HepG2 (cell line): ENCODE results near the gene ODC1. TPM values are rescaled to one million over a fixed set of nuclear protein-coding genes. Genes with fewer than 3 reads are reported as not detected.

ENCODE experiments used
- ADNP ChIP-seq: sonication (generic); formaldehyde crosslinking; IDR thresholded peaks from 2 replicates; pipeline ENCODE4 v1.4.0; 2020; ENCODE audit warnings: missing genetic modification reagents
- EP300 ChIP-seq, 3 experiments: sonication (generic) in 1 of 3; formaldehyde crosslinking in 1 of 3; IDR thresholded peaks; 2 replicates each; pipeline versions ENCODE4 v1.5.1 to v1.6.1; 2011 to 2020; ENCODE audit warnings: low read depth in 2 of 3, low read length in 2 of 3, borderline replicate concordance in 1 of 3, improper control_type of control experiment in 1 of 3, mild to moderate bottlenecking in 1 of 3, missing genetic modification reagents in 1 of 3, moderate library complexity in 1 of 3
- ETV5 ChIP-seq: IDR thresholded peaks from 2 replicates; pipeline ENCODE4 v1.6.1; 2018; ENCODE audit warnings: missing biosample characterization, missing genetic modification reagents, inconsistent platforms, borderline replicate concordance
- GPBP1L1 ChIP-seq: sonication (generic); formaldehyde crosslinking; IDR thresholded peaks from 2 replicates; pipeline ENCODE4 v1.5.0; 2020; ENCODE audit warnings: mild to moderate bottlenecking, missing genetic modification reagents
- KLF9 ChIP-seq: IDR thresholded peaks from 2 replicates; pipeline ENCODE4 v1.6.1; 2016; ENCODE audit warnings: low read depth
- MYNN ChIP-seq: sonication (generic); formaldehyde crosslinking; IDR thresholded peaks from 2 replicates; pipeline ENCODE4 v1.4.0; 2020; ENCODE audit warnings: mild to moderate bottlenecking, low read depth, missing genetic modification reagents
- NBN ChIP-seq: fragments of 450-650 bp; conservative IDR thresholded peaks from 2 replicates; pipeline ENCODE4 v1.6.1; 2017
- RARA ChIP-seq: IDR thresholded peaks from 2 replicates; pipeline ENCODE4 v1.6.1; 2016; ENCODE audit warnings: missing genetic modification reagents, missing compliant biosample characterization
- REXO4 ChIP-seq: sonication (generic); formaldehyde crosslinking; IDR thresholded peaks from 2 replicates; pipeline ENCODE4 v1.8.0; 2022; ENCODE audit warnings: missing genetic modification reagents, mild to moderate bottlenecking, borderline replicate concordance
- TEAD2 ChIP-seq: sonication (generic); formaldehyde crosslinking; IDR thresholded peaks from 2 replicates; pipeline ENCODE4 v1.9.0; 2021; ENCODE audit warnings: missing genetic modification reagents
- ZFY ChIP-seq: sonication (generic); formaldehyde crosslinking; IDR thresholded peaks from 2 replicates; pipeline ENCODE4 v1.4.0; 2020; ENCODE audit warnings: missing genetic modification reagents
- ZNF33A ChIP-seq: sonication (generic); formaldehyde crosslinking; IDR thresholded peaks from 2 replicates; pipeline ENCODE4 v1.5.1; 2020; ENCODE audit warnings: missing genetic modification reagents, mild to moderate bottlenecking, moderate library complexity, borderline replicate concordance
- ZNF605 ChIP-seq: sonication (generic); formaldehyde crosslinking; IDR thresholded peaks from 2 replicates; pipeline ENCODE4 v1.8.0; 2022; ENCODE audit warnings: mild to moderate bottlenecking, missing genetic modification reagents
- ZNF773 ChIP-seq: sonication (generic); formaldehyde crosslinking; IDR thresholded peaks from 2 replicates; pipeline ENCODE4 v1.4.0; 2020; ENCODE audit warnings: missing genetic modification reagents, borderline replicate concordance
- ZNF781 ChIP-seq: sonication (generic); formaldehyde crosslinking; IDR thresholded peaks from 2 replicates; pipeline ENCODE4 v1.5.1; 2020; ENCODE audit warnings: borderline replicate concordance, mild to moderate bottlenecking, missing genetic modification reagents; ENCODE audit errors: not compliant biosample characterization
- polyA plus RNA-seq, 8 experiments: library from polyadenylated mRNA; depleted of rRNA in 3 of 8; stranded (reverse) in 7 of 8; unstranded in 1 of 8; fragments of >200 nt; fragmentation: Illumina TruSeq in 4 of 8; extraction: Trizol in 4 of 8; gene quantifications; 2 replicates each; pipeline versions ENCODE4 v1.2.1 to v1.2.3, GENCODE V29; 2011 to 2016; ENCODE audit warnings: low read depth in 4 of 8, missing spikeins in 1 of 8, mixed read lengths in 1 of 8; ENCODE audit not compliant: insufficient read depth in 1 of 8
- total RNA-seq, 5 experiments: library from RNA; depleted of rRNA; stranded (reverse); fragments of >200 nt; fragmentation: Illumina TruSeq; extraction: Trizol; gene quantifications; 2 replicates each; pipeline ENCODE4 v1.2.3, GENCODE V29; 2016; ENCODE audit warnings: low read depth in 1 of 5
- TF ChIP-seq, protein P1 (sequence below): sonication (generic); formaldehyde crosslinking; IDR thresholded peaks from 2 replicates; pipeline ENCODE4 v1.5.0; 2020; ENCODE audit warnings: missing genetic modification reagents, mild to moderate bottlenecking, borderline replicate concordance
- TF ChIP-seq, protein P2 (sequence below): sonication (generic); formaldehyde crosslinking; IDR thresholded peaks from 2 replicates; pipeline ENCODE4 v1.4.0; 2020; ENCODE audit warnings: mild to moderate bottlenecking, missing genetic modification reagents
- TF ChIP-seq, protein P3 (sequence below): sonication (generic); formaldehyde crosslinking; IDR thresholded peaks from 2 replicates; pipeline ENCODE4 v1.4.0; 2020; ENCODE audit warnings: missing genetic modification reagents, borderline replicate concordance
- TF ChIP-seq, protein P4 (sequence below), 2 experiments: fragments of 450-650 bp in 1 of 2; sonication (generic) in 1 of 2; formaldehyde crosslinking; IDR thresholded peaks; 2 replicates each; pipeline versions ENCODE4 v1.5.0 to v1.8.0; 2020 to 2022; ENCODE audit warnings: mild to moderate bottlenecking in 1 of 2, missing genetic modification reagents in 1 of 2

The ODC1 gene
- total and polyA plus RNA-seq, 2 of the 13 experiments (the other 11 are each of a cell fraction or from before 2014, with no cell fraction given): 142 to 371 TPM

DNA sequence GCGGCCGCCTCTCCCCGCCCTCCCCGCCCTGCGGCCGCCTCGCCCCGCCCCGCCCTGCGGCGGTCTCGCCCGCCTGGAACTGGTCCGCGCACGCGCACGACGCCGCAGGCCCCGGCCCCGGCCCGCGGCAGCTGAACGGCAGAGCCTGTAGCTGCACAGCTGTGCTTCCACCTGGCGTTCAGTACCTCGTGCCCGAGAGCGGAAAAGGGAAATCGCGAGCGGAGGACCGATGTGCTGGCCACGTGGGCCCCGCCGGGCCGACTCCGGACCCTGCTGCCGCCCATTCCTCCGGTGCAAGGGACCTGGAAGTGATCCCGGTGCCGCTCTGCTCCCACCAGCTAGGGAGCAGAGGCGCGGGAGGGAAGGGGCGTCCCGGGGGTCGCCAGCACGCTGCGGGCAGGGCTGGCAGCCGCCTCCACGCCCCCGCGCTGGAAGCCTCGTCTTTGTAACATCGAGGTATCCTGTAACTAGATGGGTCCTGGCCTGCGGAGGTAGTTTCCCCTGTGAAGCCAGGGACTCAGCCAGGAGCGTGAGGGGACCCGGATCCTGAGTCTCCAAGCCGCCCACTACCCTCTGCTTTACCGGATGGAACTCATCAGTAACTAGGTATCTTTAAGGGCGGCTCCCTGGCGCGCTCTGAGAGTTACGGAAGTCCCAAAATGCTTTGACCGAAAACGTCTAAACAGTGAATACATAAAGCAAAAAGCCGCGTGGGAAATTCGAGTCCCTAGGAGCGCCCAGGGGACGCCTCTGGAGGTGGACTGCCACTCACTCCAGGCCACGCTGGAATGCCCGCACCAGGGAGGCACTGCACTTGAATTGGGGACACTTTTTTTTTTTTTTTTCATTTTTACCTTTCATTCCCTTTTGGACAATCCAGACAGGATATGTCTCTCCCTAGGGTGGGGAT lies 704 bp upstream of the ODC1 start (continued):
- peak; percentile 99 for TF ChIP-seq ZNF605 (CRISPR knock-in tag)
- TF ChIP-seq KLF9: peak; percentile 89; the same call in 1 of the 2 replicates
- no peak for TF ChIP-seq NBN
- TF ChIP-seq REXO4 (CRISPR knock-in tag): peak; percentile 97
- TF ChIP-seq GPBP1L1 (CRISPR knock-in tag): no peak
- TF ChIP-seq ZNF33A (CRISPR knock-in tag): 0 out of 2 replicates have a peak, but pooled peaks have one; percentile 50
- TF ChIP-seq TEAD2 (CRISPR knock-in tag): peak; percentile 99
- TF ChIP-seq, protein P1, sequence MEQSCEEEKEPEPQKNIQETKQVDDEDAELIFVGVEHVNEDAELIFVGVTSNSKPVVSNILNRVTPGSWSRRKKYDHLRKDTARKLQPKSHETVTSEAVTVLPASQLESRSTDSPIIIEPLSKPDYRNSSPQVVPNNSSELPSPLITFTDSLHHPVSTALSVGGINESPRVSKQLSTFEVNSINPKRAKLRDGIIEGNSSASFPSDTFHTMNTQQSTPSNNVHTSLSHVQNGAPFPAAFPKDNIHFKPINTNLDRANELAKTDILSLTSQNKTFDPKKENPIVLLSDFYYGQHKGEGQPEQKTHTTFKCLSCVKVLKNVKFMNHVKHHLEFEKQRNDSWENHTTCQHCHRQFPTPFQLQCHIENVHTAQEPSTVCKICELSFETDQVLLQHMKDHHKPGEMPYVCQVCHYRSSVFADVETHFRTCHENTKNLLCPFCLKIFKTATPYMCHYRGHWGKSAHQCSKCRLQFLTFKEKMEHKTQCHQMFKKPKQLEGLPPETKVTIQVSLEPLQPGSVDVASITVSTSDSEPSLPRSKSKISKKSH (CRISPR knock-in tag): peak; percentile 100
- peak; percentile 82 for TF ChIP-seq RARA (CRISPR knock-in tag)
- peak; percentile 100 for TF ChIP-seq ZNF781 (CRISPR knock-in tag)
- TF ChIP-seq, protein P2, sequence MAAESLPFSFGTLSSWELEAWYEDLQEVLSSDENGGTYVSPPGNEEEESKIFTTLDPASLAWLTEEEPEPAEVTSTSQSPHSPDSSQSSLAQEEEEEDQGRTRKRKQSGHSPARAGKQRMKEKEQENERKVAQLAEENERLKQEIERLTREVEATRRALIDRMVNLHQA (CRISPR knock-in tag): no peak
- TF ChIP-seq ETV5: peak; percentile 91
- TF ChIP-seq EP300 (IDR thresholded peaks at IDR 0.05; ENCODE audit: low read depth in 2 of 2, low read length in 2 of 2): no peak
- TF ChIP-seq EP300 (CRISPR knock-in tag; IDR thresholded peaks at IDR 0.05; ENCODE audit: borderline replicate concordance): peak; percentile 85
- no peak for TF ChIP-seq ADNP (CRISPR knock-in tag)
- TF ChIP-seq ZFY: peak; percentile 90
- TF ChIP-seq, protein P3, sequence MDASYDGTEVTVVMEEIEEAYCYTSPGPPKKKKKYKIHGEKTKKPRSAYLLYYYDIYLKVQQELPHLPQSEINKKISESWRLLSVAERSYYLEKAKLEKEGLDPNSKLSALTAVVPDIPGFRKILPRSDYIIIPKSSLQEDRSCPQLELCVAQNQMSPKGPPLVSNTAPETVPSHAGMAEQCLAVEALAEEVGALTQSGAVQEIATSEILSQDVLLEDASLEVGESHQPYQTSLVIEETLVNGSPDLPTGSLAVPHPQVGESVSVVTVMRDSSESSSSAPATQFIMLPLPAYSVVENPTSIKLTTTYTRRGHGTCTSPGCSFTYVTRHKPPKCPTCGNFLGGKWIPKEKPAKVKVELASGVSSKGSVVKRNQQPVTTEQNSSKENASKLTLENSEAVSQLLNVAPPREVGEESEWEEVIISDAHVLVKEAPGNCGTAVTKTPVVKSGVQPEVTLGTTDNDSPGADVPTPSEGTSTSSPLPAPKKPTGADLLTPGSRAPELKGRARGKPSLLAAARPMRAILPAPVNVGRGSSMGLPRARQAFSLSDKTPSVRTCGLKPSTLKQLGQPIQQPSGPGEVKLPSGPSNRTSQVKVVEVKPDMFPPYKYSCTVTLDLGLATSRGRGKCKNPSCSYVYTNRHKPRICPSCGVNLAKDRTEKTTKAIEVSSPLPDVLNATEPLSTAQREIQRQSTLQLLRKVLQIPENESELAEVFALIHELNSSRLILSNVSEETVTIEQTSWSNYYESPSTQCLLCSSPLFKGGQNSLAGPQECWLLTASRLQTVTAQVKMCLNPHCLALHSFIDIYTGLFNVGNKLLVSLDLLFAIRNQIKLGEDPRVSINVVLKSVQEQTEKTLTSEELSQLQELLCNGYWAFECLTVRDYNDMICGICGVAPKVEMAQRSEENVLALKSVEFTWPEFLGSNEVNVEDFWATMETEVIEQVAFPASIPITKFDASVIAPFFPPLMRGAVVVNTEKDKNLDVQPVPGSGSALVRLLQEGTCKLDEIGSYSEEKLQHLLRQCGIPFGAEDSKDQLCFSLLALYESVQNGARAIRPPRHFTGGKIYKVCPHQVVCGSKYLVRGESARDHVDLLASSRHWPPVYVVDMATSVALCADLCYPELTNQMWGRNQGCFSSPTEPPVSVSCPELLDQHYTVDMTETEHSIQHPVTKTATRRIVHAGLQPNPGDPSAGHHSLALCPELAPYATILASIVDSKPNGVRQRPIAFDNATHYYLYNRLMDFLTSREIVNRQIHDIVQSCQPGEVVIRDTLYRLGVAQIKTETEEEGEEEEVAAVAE (CRISPR knock-in tag): peak; percentile 93; the same call in 1 of the 2 replicates
- peak; percentile 95; the same call in 1 of the 2 replicates for TF ChIP-seq MYNN (CRISPR knock-in tag)
- peak; percentile 99 for TF ChIP-seq ZNF773
- TF ChIP-seq, protein P4, sequence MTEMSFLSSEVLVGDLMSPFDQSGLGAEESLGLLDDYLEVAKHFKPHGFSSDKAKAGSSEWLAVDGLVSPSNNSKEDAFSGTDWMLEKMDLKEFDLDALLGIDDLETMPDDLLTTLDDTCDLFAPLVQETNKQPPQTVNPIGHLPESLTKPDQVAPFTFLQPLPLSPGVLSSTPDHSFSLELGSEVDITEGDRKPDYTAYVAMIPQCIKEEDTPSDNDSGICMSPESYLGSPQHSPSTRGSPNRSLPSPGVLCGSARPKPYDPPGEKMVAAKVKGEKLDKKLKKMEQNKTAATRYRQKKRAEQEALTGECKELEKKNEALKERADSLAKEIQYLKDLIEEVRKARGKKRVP (CRISPR knock-in tag; IDR thresholded peaks at IDR 0.05): peak in 1 of 2 experiments; percentile 84; a peak in 2 of 4 replicates
